ENCODE results near the gene AIF1.

Gene AIF1

GRCh38 chr6:31622684-31623091, 7.7 kb downstream of the AIF1 start:
- TF ChIP-seq CTCF (IDR thresholded peaks at IDR 0.05; ENCODE audit: low read depth, low read length, missing control alignments), result no peak
- DNase-seq (ENCODE audit: low read depth), result no peak
- H3K4me3 ChIP-seq (ENCODE audit: low read depth, low read length), result no peak overlapping the region; the same call in 1 of the 2 replicates

- TF ChIP-seq CTCF (IDR thresholded peaks at IDR 0.05; ENCODE audit: low read depth, low read length, missing control alignments), result no peak
- no peak overlapping the region for H3K4me3 ChIP-seq (ENCODE audit: low read depth, low read length)
Measured at GRCh38 chr6:31624070-31624469, 9.0 kb downstream of the AIF1 start.

GRCh38 chr6:31626952-31627351, 11.9 kb downstream of the AIF1 start:
- no peak for TF ChIP-seq CTCF (IDR thresholded peaks at IDR 0.05; ENCODE audit: low read depth, low read length, missing control alignments)
- no peak overlapping the region for H3K4me3 ChIP-seq (ENCODE audit: low read depth, low read length)
- no peak for DNase-seq (ENCODE audit: low read depth)

More at GRCh38 chr6:31624070-31624469, 9.0 kb downstream of the AIF1 start:
- no peak for DNase-seq (ENCODE audit: low read depth)

GRCh38 chr6:31627690-31628287, 12.8 kb downstream of the AIF1 start:
- H3K4me3 ChIP-seq (ENCODE audit: low read depth, low read length), result no peak overlapping the region
- TF ChIP-seq CTCF (IDR thresholded peaks at IDR 0.05; ENCODE audit: low read depth, low read length, missing control alignments), result no peak
- no peak for DNase-seq (ENCODE audit: low read depth)

GRCh38 chr6:31629014-31629413, 14.0 kb downstream of the AIF1 start:
- no peak overlapping the region for H3K4me3 ChIP-seq (ENCODE audit: low read depth, low read length)
- no peak for DNase-seq (ENCODE audit: low read depth)
- no peak for TF ChIP-seq CTCF (IDR thresholded peaks at IDR 0.05; ENCODE audit: low read depth, low read length, missing control alignments)

- no peak for DNase-seq (ENCODE audit: low read depth)
- TF ChIP-seq CTCF (IDR thresholded peaks at IDR 0.05; ENCODE audit: low read depth, low read length, missing control alignments), result no peak
- no peak overlapping the region for H3K4me3 ChIP-seq (ENCODE audit: low read depth, low read length)
Measured at GRCh38 chr6:31630177-31630934, 15.3 kb downstream of the AIF1 start.
